Measurements from ENCODE around the gene DTHD1.

GRCh38 chr4:36310793-36311192 is 29.4 kb downstream of the DTHD1 start:
- no peak for TF ChIP-seq POLR2AphosphoS5 (IDR thresholded peaks at IDR 0.05; ENCODE audit: low read depth, low read length)
- no peak for TF ChIP-seq TAF1 (IDR thresholded peaks at IDR 0.05; ENCODE audit: borderline replicate concordance, insufficient read depth, low read length)
- TF ChIP-seq SIN3A (IDR thresholded peaks at IDR 0.05; ENCODE audit: borderline replicate concordance, insufficient read depth, low read length) = no peak

Data from PFSK-1 (cell line).